Stimulated activated CD8-positive, alpha-beta memory T cell treated with anti-CD3 and anti-CD28 coated beads, Interleukin-7, amount 100 ng/mL, for 4 hours (primary cell): ENCODE measurements around the gene PNMA8A.
"Not testable (repeated sequence)": the region's sequence is repeated elsewhere in the genome, so short reads cannot be mapped to it uniquely, and the experiment has no call there.

Experiments used
- DNase-seq, 2 donors: peaks; one replicate each; pipeline ENCODE4 v3.0.0-alpha.2; 2020; ENCODE audit warnings: low read depth in 2 of 2

The PNMA8A gene

GRCh38 chr19:46471116-46471733 is at the start of gene PNMA8A:
Gene PNMA8A, minus strand, starts transcription at chr19:46471563. Its CDS starts 528 bp downstream, at chr19:46471035.
- DNase-seq = no peak

- DNase-seq = no peak
These were observed 49.3 kb upstream of the PNMA8A start for GRCh38 chr19:46520616-46521015.

- DNase-seq = no peak
These were observed 46.1 kb upstream of the PNMA8A start for GRCh38 chr19:46517471-46517870.

- peak in 1 of 2 donors; percentile 24 for DNase-seq
These were observed 44.6 kb upstream of the PNMA8A start for GRCh38 chr19:46515879-46516350.

GRCh38 chr19:46515290-46515609 is 43.9 kb upstream of the PNMA8A start:
- DNase-seq = no peak

GRCh38 chr19:46514589-46515289 is 43.4 kb upstream of the PNMA8A start:
- DNase-seq = no peak

- peak; percentile 45 to 62 for DNase-seq
These were observed 42.3 kb upstream of the PNMA8A start for GRCh38 chr19:46513461-46514236.

GRCh38 chr19:46511237-46511636 is 39.9 kb upstream of the PNMA8A start:
- DNase-seq = no peak

- DNase-seq = no peak
These were observed 36.8 kb upstream of the PNMA8A start for GRCh38 chr19:46508206-46508605.

- DNase-seq = no peak
These were observed 32.6 kb upstream of the PNMA8A start for GRCh38 chr19:46503848-46504453.

- no peak for DNase-seq
These were observed 31.5 kb upstream of the PNMA8A start for GRCh38 chr19:46502891-46503290.

GRCh38 chr19:46499692-46500091 is 28.3 kb upstream of the PNMA8A start:
- DNase-seq = no peak

- DNase-seq = no peak
These were observed 26.4 kb upstream of the PNMA8A start for GRCh38 chr19:46497773-46498172.

GRCh38 chr19:46496886-46497285 is 25.5 kb upstream of the PNMA8A start:
- not testable (repeated sequence) for DNase-seq

- no peak for DNase-seq
These were observed 24.9 kb upstream of the PNMA8A start for GRCh38 chr19:46496304-46496703.

- DNase-seq = peak in 1 of 2 donors; percentile 14
These were observed 24.4 kb upstream of the PNMA8A start, which contains the start of gene PNMA8B for GRCh38 chr19:46495786-46496099. Gene PNMA8B, minus strand, starts transcription at chr19:46495867. Its CDS starts 402 bp downstream, at chr19:46495465.

GRCh38 chr19:46494941-46495785 is 23.8 kb upstream of the PNMA8A start:
- no peak for DNase-seq

GRCh38 chr19:46494146-46494940 is 23.0 kb upstream of the PNMA8A start:
- no peak for DNase-seq

GRCh38 chr19:46493236-46494145 is 22.1 kb upstream of the PNMA8A start:
- DNase-seq = no peak

- DNase-seq = no peak
These were observed 21.5 kb upstream of the PNMA8A start for GRCh38 chr19:46492841-46493235.
